ENCODE data around the gene TDP2.
"Not testable (repeated sequence)": the region's sequence is repeated elsewhere in the genome, so short reads cannot be mapped to it uniquely, and the experiment has no call there.

DNA sequence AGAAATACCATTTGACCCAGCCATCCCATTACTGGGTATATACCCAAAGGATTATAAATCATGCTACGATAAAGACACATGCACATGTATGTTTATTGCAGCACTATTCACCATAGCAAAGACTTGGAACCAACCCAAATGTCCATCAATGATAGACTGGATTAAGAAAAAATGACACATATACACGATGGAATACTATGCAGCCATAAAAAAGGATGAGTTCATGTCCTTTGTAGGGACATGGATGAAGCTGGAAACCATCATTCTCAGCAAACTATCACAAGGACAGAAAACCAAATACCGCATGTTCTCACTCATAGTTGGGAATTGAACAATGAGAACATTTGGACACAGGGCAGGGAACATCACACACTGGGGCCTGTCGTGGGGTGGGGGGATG, 4.4 kb upstream of the TDP2 start:
- TF ChIP-seq, protein P1, sequence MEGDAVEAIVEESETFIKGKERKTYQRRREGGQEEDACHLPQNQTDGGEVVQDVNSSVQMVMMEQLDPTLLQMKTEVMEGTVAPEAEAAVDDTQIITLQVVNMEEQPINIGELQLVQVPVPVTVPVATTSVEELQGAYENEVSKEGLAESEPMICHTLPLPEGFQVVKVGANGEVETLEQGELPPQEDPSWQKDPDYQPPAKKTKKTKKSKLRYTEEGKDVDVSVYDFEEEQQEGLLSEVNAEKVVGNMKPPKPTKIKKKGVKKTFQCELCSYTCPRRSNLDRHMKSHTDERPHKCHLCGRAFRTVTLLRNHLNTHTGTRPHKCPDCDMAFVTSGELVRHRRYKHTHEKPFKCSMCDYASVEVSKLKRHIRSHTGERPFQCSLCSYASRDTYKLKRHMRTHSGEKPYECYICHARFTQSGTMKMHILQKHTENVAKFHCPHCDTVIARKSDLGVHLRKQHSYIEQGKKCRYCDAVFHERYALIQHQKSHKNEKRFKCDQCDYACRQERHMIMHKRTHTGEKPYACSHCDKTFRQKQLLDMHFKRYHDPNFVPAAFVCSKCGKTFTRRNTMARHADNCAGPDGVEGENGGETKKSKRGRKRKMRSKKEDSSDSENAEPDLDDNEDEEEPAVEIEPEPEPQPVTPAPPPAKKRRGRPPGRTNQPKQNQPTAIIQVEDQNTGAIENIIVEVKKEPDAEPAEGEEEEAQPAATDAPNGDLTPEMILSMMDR (IDR thresholded peaks at IDR 0.05): not testable (repeated sequence)
- not testable (repeated sequence) for TF ChIP-seq POLR2A (IDR thresholded peaks at IDR 0.05)
